Activated CD8-positive, alpha-beta T cell treated with anti-CD3 and anti-CD28 coated beads for 36 hours (primary cell): Measurements from ENCODE around the gene CDC37. TPM values are rescaled to one million over a fixed set of nuclear protein-coding genes. Genes with fewer than 3 reads are reported as not detected.
"Not testable (repeated sequence)": the region's sequence is repeated elsewhere in the genome, so short reads cannot be mapped to it uniquely, and the experiment has no call there.

Experiments used
- ATAC-seq: fragments of 200-7000 bp; cut with Tn5 transposase; one replicate; pipeline ENCODE4 v1.10.0; 2021; ENCODE audit warnings: mild to moderate bottlenecking, moderate library complexity
- CTCF ChIA-PET: fragments of 350-600 bp; sonication (Branson Sonifier 250); formaldehyde crosslinking; loops from one replicate; lab custom pipeline; 2021; ENCODE audit warnings: antibody characterized with exemption; lab: Charles Lee
- POLR2A ChIA-PET: fragments of 350-600 bp; sonication (Branson Sonifier 250); formaldehyde crosslinking; loops from one replicate; lab custom pipeline; 2021; ENCODE audit warnings: antibody characterized with exemption; lab: Charles Lee
- DNase-seq: peaks from one replicate; pipeline ENCODE4 v3.0.0-alpha.2; 2020
- H3K27ac Mint-ChIP-seq: one replicate; pipeline ENCODE4 v1.8.0; 2021; ENCODE audit warnings: mild to moderate bottlenecking, mixed read lengths
- H3K27me3 Mint-ChIP-seq: one replicate; pipeline ENCODE4 v1.8.0; 2021; ENCODE audit warnings: mixed read lengths
- H3K36me3 Mint-ChIP-seq: one replicate; pipeline ENCODE4 v1.8.0; 2021; ENCODE audit warnings: low read depth, mixed read lengths
- H3K4me1 Mint-ChIP-seq: one replicate; pipeline ENCODE4 v1.8.0; 2021; ENCODE audit warnings: low read depth, mixed read lengths
- H3K4me3 Mint-ChIP-seq: one replicate; pipeline ENCODE4 v1.8.0; 2021; ENCODE audit warnings: mild to moderate bottlenecking, moderate library complexity, mixed read lengths
- H3K9me3 Mint-ChIP-seq: one replicate; pipeline ENCODE4 v1.8.0; 2021; ENCODE audit warnings: mixed read lengths
- intact Hi-C: fragments of 100-400 bp; cut with micrococcal nuclease; formaldehyde crosslinking; loops from one replicate; pipeline ENCODE4 v1.10.0; 2022
- total RNA-seq, 2 experiments: library from RNA; stranded (reverse); gene quantifications; one replicate each; pipeline ENCODE4 v1.2.3, GENCODE V29; 2021
- TF ChIP-seq, protein P1 (sequence below): fragments of 200-600 bp; IDR thresholded peaks from one replicate; pipeline ENCODE4 v1.8.0; 2022; ENCODE audit warnings: antibody characterized with exemption, mild to moderate bottlenecking

CDC37 gene
- total RNA-seq, 2 experiments from 2014 or later, result 236 to 238 TPM

DNA sequence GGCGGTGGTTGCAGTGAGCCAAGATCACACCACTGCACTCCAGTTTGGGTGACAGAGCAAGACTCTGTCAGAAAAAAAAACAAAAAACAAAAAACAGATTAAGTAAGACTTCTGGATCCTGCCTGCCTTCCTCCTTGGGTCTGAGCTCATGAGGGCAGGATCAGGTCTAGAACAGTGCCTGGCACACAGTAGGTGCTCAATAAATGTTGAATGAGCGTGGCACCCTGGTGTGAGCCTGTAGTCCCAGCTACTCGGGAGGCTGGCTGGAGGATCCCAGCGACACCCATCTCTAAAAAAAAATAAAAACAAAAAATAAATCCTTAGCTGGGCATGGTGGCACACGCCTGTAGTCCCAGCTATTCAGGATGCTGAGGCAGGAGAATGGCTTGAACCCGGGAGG, 2.8 kb upstream of the CDC37 start:
- ATAC-seq (no peak), DNase-seq (no peak)
- ChIA-PET POLR2A (interaction anchor here (3.7 to 11.5 kb wide), 4 partner anchors 11 to 135 kb away, joined by 15 to 161 read pairs (median 26); partner anchors contain the start of genes ICAM1 and PDE4A), CTCF (interaction anchor here (0.6 to 21.1 kb wide), 14 partner anchors 14 to 458 kb away, joined by 3 to 587 read pairs (median 4); partner anchors contain the start of genes ICAM1, KRI1 and PDE4A)
- H3K9me3 Mint-ChIP-seq, result no peaks in the 10 kb centered on the region
- H3K27me3 Mint-ChIP-seq, result no peaks in the 10 kb centered on the region
- TF ChIP-seq, protein P1, sequence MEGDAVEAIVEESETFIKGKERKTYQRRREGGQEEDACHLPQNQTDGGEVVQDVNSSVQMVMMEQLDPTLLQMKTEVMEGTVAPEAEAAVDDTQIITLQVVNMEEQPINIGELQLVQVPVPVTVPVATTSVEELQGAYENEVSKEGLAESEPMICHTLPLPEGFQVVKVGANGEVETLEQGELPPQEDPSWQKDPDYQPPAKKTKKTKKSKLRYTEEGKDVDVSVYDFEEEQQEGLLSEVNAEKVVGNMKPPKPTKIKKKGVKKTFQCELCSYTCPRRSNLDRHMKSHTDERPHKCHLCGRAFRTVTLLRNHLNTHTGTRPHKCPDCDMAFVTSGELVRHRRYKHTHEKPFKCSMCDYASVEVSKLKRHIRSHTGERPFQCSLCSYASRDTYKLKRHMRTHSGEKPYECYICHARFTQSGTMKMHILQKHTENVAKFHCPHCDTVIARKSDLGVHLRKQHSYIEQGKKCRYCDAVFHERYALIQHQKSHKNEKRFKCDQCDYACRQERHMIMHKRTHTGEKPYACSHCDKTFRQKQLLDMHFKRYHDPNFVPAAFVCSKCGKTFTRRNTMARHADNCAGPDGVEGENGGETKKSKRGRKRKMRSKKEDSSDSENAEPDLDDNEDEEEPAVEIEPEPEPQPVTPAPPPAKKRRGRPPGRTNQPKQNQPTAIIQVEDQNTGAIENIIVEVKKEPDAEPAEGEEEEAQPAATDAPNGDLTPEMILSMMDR, result no peak
- H3K4me3 Mint-ChIP-seq, result peak overlapping the region; percentile 95
- peaks cover 70% of the 10 kb centered on the region for H3K4me1 Mint-ChIP-seq
- H3K27ac Mint-ChIP-seq, result peak overlapping the region; percentile 89
- intact Hi-C loops, result loop anchor here (10.0 kb wide), 1 partner anchor 69 kb away; no protein-coding TSS in a partner anchor
- peaks cover 21% of the 10 kb centered on the region for H3K36me3 Mint-ChIP-seq

DNA sequence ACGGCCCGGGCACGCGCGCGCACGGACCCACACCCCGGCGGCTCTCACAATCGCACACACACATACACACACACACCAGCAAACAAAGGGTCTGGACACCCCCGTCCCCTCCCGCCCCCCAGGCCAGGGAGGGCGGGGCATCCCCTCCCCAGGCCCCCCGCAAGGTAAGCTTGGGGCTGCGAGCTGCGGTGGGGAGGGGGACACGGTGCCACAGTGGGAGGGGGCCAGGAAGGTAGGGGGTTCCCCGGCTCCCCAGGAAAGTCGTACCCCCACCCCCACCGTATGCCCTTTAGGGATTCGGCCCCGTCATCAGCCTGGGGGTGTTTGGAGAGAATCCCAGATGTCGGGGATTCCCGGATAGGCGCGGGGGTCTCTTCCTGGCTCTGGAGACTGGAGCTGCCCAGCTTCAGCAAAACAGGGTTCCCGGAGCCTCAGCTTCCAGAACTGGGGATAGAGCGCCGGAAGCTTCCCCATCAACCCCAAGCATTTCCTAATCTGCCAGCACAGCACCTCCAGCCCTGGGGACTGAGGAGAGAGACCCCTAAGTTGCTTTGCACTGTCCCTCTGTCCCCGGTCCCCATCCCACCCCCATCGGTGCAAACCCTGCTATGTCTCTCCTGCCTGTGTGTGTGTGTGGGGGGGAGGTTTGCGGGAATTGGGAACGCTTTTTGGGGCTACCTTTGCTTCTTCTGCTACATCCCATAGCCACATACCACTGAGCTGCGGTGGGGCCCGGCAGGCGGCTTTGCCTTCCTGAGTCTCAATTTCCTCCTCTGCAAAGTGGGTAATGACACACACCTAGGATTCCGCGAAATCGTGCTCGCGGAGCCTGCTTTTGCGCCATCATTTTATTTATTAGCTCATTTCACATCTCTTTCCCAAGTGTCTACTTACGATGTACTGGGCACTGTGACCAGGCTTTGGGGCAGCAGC, 1.8 kb upstream of the CDC37 start:
- Mint-ChIP-seq H3K4me3 (peak overlapping the region; percentile 95), H3K9me3 (no peaks in the 10 kb centered on the region), H3K4me1 (peaks cover 71% of the 10 kb centered on the region), H3K36me3 (peaks cover 26% of the 10 kb centered on the region), H3K27me3 (no peaks in the 10 kb centered on the region), H3K27ac (peak overlapping the region; percentile 89)
- ChIA-PET CTCF (interaction anchor here (0.6 to 21.1 kb wide), 14 partner anchors 13 to 459 kb away, joined by 3 to 587 read pairs (median 4); partner anchors contain the start of genes ICAM1, KRI1, PDE4A and QTRT1), POLR2A (interaction anchor here (0.6 to 11.5 kb wide), 8 partner anchors 12 to 211 kb away, joined by 3 to 161 read pairs (median 9); partner anchors contain the start of genes ICAM1 and PDE4A)
- TF ChIP-seq, protein P1, result no peak
- ATAC-seq, result no peak
- DNase-seq, result peak; percentile 86
- intact Hi-C loops, result loop anchor here (2.0 to 10.0 kb wide), 3 partner anchors 14 to 70 kb away; no protein-coding TSS in a partner anchor

GRCh38 chr19:10402441-10403038, 802 bp downstream of the CDC37 start:
- CTCF ChIA-PET, result interaction anchor here (1.5 to 21.1 kb wide), 9 partner anchors 11 to 150 kb away, joined by 6 to 587 read pairs (median 13); partner anchors contain the start of genes PDE4A and TYK2
- H3K9me3 Mint-ChIP-seq, result no peaks in the 10 kb centered on the region
- intact Hi-C loops, result loop anchor here (10.0 kb wide), 1 partner anchor 72 kb away; no protein-coding TSS in a partner anchor
- H3K4me3 Mint-ChIP-seq, result peak overlapping the region; percentile 95
- H3K36me3 Mint-ChIP-seq, result peaks cover 41% of the 10 kb centered on the region
- POLR2A ChIA-PET, result interaction anchor here (0.6 to 11.5 kb wide), 11 partner anchors 15 to 142 kb away, joined by 3 to 161 read pairs (median 4); partner anchors contain the start of genes ICAM1 and PDE4A
- ATAC-seq (no peak), DNase-seq (no peak)
- H3K27me3 Mint-ChIP-seq, result no peaks in the 10 kb centered on the region
- H3K4me1 Mint-ChIP-seq, result peaks cover 63% of the 10 kb centered on the region
- H3K27ac Mint-ChIP-seq, result peak overlapping the region; percentile 78
- TF ChIP-seq, protein P1, result no peak

GRCh38 chr19:10399878-10400277, 3.5 kb downstream of the CDC37 start:
- POLR2A ChIA-PET, result interaction anchor here (1.1 to 11.5 kb wide), 3 partner anchors 9 to 27 kb away, joined by 3 to 161 read pairs (median 5); partner anchors contain the start of gene PDE4A
- H3K27me3 Mint-ChIP-seq, result no peaks in the 10 kb centered on the region
- no peak overlapping the region for H3K4me3 Mint-ChIP-seq
- no peak overlapping the region for H3K27ac Mint-ChIP-seq
- CTCF ChIA-PET, result interaction anchor here (1.8 to 21.1 kb wide), 7 partner anchors 8 to 140 kb away, joined by 3 to 587 read pairs (median 24); partner anchors contain the start of genes ICAM1 and PDE4A
- H3K4me1 Mint-ChIP-seq, result peaks cover 42% of the 10 kb centered on the region
- intact Hi-C loops, result loop anchor here (10.0 kb wide), 1 partner anchor 75 kb away; no protein-coding TSS in a partner anchor
- H3K9me3 Mint-ChIP-seq, result no peaks in the 10 kb centered on the region
- ATAC-seq, result no peak
- no peak for DNase-seq
- TF ChIP-seq, protein P1, result no peak
- H3K36me3 Mint-ChIP-seq, result peaks cover 57% of the 10 kb centered on the region

DNA sequence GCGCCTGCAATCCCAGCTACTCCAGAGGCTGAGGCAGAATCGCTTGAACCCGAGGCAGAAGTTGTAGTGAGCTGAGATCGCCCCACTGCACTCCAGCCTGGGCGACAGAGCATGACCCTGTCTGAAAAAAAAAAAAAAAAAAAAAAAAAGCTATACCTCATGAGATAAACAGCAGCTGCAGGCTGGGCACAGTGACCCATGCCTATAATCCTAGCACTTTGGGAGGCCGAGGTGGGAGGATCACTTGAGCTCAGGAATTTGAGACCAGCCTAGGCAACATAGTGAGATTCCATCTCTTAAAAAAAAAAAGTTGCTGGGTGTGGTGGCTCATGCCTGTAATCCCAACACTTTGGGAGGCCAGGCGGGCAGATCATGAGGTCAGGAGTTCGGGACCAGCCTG, 4.0 kb downstream of the CDC37 start:
- H3K4me3 Mint-ChIP-seq, ATAC-seq, DNase-seq, intact Hi-C loops, H3K27ac Mint-ChIP-seq, H3K9me3 Mint-ChIP-seq, H3K27me3 Mint-ChIP-seq: not testable (repeated sequence)
- H3K36me3 Mint-ChIP-seq, result peaks cover 57% of the 10 kb centered on the region
- ChIA-PET POLR2A (interaction anchor here (0.6 to 11.5 kb wide), 3 partner anchors 18 to 32 kb away, joined by 3 to 161 read pairs (median 5); partner anchors contain the start of gene PDE4A), CTCF (interaction anchor here (2.3 to 21.1 kb wide), 5 partner anchors 8 to 140 kb away, joined by 9 to 587 read pairs (median 25); partner anchors contain the start of gene PDE4A)
- peaks cover 38% of the 10 kb centered on the region for H3K4me1 Mint-ChIP-seq
